ENCODE measurements around the gene AFTPH.

DNA sequence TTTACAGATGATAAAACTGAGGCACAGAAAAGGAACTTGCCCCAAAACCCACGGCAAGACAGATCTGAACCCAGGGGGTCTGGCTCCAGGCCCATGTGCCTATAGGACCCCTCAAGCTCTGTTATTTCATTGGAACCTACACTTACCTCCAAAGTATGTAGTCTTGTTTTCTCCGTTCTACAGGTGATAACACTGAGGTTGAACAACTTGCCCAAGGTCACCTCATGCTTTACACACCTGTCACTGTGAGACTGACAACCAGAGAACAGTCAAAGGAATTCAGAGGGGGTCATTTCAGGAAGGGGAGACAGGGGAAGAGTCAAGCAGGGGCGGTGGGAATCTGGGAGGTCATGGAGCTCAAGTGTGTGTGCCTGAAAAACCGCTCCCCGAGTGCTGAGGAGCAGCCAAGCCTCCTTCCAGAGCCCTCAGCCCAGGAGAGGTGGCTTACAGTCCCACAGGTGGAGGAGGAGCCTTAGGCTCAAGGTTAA lies 81.9 kb downstream of the AFTPH start:
- TF ChIP-seq POLR2A (IDR thresholded peaks at IDR 0.05; ENCODE audit: low read length) (no peak), GATA1 (IDR thresholded peaks at IDR 0.05; ENCODE audit: low read depth, low read length) (no peak)
